ENCODE results near the gene PDK3. TPM values are rescaled to one million over a fixed set of nuclear protein-coding genes. Genes with fewer than 3 reads are reported as not detected.

PDK3 gene
- total RNA-seq, 1 experiment from 2014 or later: 47.3 TPM

DNA sequence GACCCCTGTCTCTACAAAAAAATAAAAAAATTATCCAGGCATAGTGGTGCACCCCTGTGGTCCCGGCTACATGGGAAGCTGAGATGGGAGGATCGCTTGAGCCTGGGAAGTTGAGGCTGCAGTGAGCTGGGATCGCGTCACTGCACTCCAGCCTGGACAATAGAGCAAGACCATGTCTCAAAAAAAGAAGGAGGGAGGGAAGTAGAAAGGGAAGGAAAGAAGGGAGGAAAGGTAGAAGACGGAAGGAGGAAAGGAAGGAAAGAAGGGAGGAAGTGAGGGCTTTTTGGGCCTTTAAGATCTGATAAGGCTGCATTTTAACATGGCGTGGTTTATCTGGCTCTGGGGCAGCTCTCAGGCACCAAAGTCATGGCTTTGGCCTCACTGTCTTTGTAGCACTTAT lies 10.4 kb downstream of the PDK3 start:
- H4K20me1 ChIP-seq (ENCODE audit: control insufficient read depth, insufficient read depth, insufficient read length): no peaks in the 10 kb centered on the region
- H4K91ac ChIP-seq (ENCODE audit: insufficient read length, low read depth, low read length): no peak overlapping the region
- H2BK12ac ChIP-seq (ENCODE audit: insufficient read length, low read depth, low read length): no peak overlapping the region
- H3K4me1 ChIP-seq (ENCODE audit: insufficient read depth, low read length): peaks cover 2% of the 10 kb centered on the region; the same call in 1 of the 2 replicates
- no peak overlapping the region for H2BK5ac ChIP-seq (ENCODE audit: insufficient read length, low read length)
- H3K36me3 Mint-ChIP-seq (ENCODE audit: insufficient read depth in 1 of 3, low read depth in 3 of 3): peaks cover 0 to 2% (median under 1%) of the 10 kb centered on the region in 3 experiments; a peak in 1 of 7 replicates
- no peaks in the 10 kb centered on the region for H3K27me3 ChIP-seq (ENCODE audit: insufficient read depth, low read length)
- H3K27ac Mint-ChIP-seq: peak overlapping the region; percentile 21 to 50 (median 41); a peak in 5 of 7 replicates
- peaks cover 42 to 64% of the 10 kb centered on the region in 2 experiments for H3K4me1 Mint-ChIP-seq
- H3K9ac ChIP-seq (ENCODE audit: extremely low read depth, insufficient read length, low read length): no peak overlapping the region
- H3K23me2 ChIP-seq (ENCODE audit: insufficient read length, low read depth, low read length, poor library complexity, severe bottlenecking): no peaks in the 10 kb centered on the region
- no peak overlapping the region for H3K14ac ChIP-seq (ENCODE audit: insufficient read depth, low read length)
- no peak for DNase-seq
- no peaks in the 10 kb centered on the region for H3K9me3 ChIP-seq (ENCODE audit: control insufficient read depth, low read depth, low read length)
- no peaks in the 10 kb centered on the region for H3K27me3 Mint-ChIP-seq (ENCODE audit: low read depth)
- no peak overlapping the region for H3K27ac ChIP-seq (ENCODE audit: insufficient read length, low read depth, low read length)
- H2AFZ ChIP-seq (ENCODE audit: low read length): no peak overlapping the region
- peaks cover 3% of the 10 kb centered on the region for H3K79me1 ChIP-seq (ENCODE audit: insufficient read depth, low read depth, low read length, poor library complexity, severe bottlenecking)
- no peak overlapping the region for H3K18ac ChIP-seq (ENCODE audit: insufficient read length, low read depth, low read length)
- no peak overlapping the region for H3T11ph ChIP-seq (ENCODE audit: low read length)
- TF ChIP-seq, protein P1, sequence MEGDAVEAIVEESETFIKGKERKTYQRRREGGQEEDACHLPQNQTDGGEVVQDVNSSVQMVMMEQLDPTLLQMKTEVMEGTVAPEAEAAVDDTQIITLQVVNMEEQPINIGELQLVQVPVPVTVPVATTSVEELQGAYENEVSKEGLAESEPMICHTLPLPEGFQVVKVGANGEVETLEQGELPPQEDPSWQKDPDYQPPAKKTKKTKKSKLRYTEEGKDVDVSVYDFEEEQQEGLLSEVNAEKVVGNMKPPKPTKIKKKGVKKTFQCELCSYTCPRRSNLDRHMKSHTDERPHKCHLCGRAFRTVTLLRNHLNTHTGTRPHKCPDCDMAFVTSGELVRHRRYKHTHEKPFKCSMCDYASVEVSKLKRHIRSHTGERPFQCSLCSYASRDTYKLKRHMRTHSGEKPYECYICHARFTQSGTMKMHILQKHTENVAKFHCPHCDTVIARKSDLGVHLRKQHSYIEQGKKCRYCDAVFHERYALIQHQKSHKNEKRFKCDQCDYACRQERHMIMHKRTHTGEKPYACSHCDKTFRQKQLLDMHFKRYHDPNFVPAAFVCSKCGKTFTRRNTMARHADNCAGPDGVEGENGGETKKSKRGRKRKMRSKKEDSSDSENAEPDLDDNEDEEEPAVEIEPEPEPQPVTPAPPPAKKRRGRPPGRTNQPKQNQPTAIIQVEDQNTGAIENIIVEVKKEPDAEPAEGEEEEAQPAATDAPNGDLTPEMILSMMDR (conservative IDR thresholded peaks at IDR 0.05): no peak
- no peaks in the 10 kb centered on the region for H3K9me3 Mint-ChIP-seq
- H3K56ac ChIP-seq (ENCODE audit: insufficient read length, low read depth, low read length): no peak overlapping the region
- H2AK5ac ChIP-seq (ENCODE audit: insufficient read length, low read length): no peak overlapping the region
- H2BK120ac ChIP-seq (ENCODE audit: low read depth, low read length, poor library complexity, severe bottlenecking): no peak overlapping the region
- H2BK15ac ChIP-seq (ENCODE audit: low read depth, low read length): no peak overlapping the region
- H3K4me2 ChIP-seq (ENCODE audit: insufficient read depth, insufficient read length, low read length): no peak overlapping the region
- no peak overlapping the region for H3K4me3 Mint-ChIP-seq
- H3K23ac ChIP-seq (ENCODE audit: insufficient read length, low read depth, low read length): no peak overlapping the region
- no peak overlapping the region for H4K8ac ChIP-seq (replicated peaks; ENCODE audit: insufficient read length, low read depth, low read length)
- WGBS (ENCODE audit: extremely low coverage, insufficient read length, low lambda C conversion rate): 100% methylated on average over 1 of the region's 6 CpGs
- H3K4ac ChIP-seq (ENCODE audit: low read depth, low read length): no peak overlapping the region
- H3K79me2 ChIP-seq (ENCODE audit: insufficient read depth, low read length): peaks cover 2% of the 10 kb centered on the region; the same call in 1 of the 2 replicates
- no peak overlapping the region for H4K5ac ChIP-seq (ENCODE audit: insufficient read length, low read depth, low read length)
- no peak overlapping the region for H2BK20ac ChIP-seq (ENCODE audit: low read depth, low read length, poor library complexity, severe bottlenecking)

Data from H9 (cell line).